ENCODE measurements around the gene ENSA. TPM values are rescaled to one million over a fixed set of nuclear protein-coding genes. Genes with fewer than 3 reads are reported as not detected.
A peak's percentile ranks its signal among the peaks of the same experiment; 100 is the strongest.
"Not testable (repeated sequence)": the region's sequence is repeated elsewhere in the genome, so short reads cannot be mapped to it uniquely, and the experiment has no call there.

Gene ENSA
- total RNA-seq, 1 experiment from 2014 or later, result 276 TPM

DNA sequence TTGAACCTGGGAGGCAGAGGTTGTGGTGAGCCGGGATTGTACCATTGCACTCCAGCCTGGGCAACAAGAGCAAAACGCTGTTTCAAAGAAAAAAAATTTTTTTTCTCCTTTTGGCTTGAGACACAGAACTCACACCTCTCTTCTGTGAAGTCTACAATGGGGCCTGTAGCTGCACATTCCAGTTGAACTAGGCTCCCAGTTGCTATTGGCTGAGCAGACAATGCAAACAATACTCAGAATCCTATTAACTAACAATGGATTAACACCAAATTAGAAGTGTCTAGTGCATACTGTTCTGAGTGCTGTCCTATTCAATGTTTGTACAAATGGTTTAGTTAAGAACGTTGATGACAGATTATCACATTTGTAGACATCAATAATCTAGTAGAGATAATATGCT is 32.4 kb downstream of the ENSA start:
- no peak overlapping the region for H3K4me3 Mint-ChIP-seq (ENCODE audit: low read depth, unreplicated experiment)
- no peak for DNase-seq
- TF ChIP-seq, protein P1, sequence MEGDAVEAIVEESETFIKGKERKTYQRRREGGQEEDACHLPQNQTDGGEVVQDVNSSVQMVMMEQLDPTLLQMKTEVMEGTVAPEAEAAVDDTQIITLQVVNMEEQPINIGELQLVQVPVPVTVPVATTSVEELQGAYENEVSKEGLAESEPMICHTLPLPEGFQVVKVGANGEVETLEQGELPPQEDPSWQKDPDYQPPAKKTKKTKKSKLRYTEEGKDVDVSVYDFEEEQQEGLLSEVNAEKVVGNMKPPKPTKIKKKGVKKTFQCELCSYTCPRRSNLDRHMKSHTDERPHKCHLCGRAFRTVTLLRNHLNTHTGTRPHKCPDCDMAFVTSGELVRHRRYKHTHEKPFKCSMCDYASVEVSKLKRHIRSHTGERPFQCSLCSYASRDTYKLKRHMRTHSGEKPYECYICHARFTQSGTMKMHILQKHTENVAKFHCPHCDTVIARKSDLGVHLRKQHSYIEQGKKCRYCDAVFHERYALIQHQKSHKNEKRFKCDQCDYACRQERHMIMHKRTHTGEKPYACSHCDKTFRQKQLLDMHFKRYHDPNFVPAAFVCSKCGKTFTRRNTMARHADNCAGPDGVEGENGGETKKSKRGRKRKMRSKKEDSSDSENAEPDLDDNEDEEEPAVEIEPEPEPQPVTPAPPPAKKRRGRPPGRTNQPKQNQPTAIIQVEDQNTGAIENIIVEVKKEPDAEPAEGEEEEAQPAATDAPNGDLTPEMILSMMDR (IDR thresholded peaks at IDR 0.05; ENCODE audit: unreplicated experiment), result no peak
- peaks cover 46% of the 10 kb centered on the region for H3K36me3 Mint-ChIP-seq (ENCODE audit: insufficient read depth, unreplicated experiment)
- CTCF ChIA-PET, result no interaction called here
- H3K9me3 Mint-ChIP-seq (ENCODE audit: low read depth, unreplicated experiment), result no peaks in the 10 kb centered on the region
- no TSS peak for BruUV-seq (replicated peaks)
- peaks cover 9% of the 10 kb centered on the region for H3K4me1 Mint-ChIP-seq (ENCODE audit: low read depth, unreplicated experiment)
- intact Hi-C loops (cut with micrococcal nuclease; ENCODE audit: unreplicated experiment), result no loop called here
- H3K27ac Mint-ChIP-seq (ENCODE audit: unreplicated experiment), result no peak overlapping the region
- H3K27me3 Mint-ChIP-seq (ENCODE audit: unreplicated experiment), result no peaks in the 10 kb centered on the region

DNA sequence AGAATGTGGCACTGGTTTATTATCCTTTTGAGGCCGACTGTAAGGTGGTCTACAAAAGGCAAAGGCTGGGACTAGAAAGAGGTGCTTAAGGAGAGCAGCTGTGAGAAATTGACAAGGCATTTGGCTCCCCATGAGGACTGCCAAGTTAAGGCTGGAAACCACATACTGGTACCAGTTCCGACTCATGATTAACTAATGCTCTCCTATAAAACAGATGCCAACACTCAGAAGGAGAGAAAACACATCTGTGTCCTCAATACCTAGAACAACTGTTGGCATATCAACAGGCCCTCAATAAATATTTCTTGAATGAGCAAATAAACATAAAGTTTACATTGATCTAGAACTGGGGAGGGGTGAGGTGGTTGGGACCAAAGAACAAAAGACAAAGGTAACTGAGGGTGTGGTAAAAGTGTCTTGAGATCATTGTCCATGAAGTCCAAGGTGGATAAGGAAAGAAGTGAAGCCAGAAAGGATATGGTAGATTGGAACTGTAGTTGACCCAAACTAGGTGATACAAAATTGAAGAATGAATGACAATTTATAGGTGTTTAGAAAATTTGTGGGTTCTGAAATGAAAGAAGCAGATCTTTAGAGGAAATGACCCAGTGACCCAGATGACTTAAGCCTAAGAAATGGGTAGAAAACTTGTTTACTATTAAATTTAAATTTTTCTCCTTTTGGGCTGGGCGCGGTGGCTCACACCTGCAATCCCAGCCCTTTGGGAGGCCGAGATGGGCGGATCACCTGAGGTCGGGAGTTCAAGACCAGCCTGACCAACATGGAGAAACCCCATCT is 33.1 kb downstream of the ENSA start:
- TF ChIP-seq, protein P1 (IDR thresholded peaks at IDR 0.05; ENCODE audit: unreplicated experiment), result no peak
- H3K36me3 Mint-ChIP-seq (ENCODE audit: insufficient read depth, unreplicated experiment), result peaks cover 48% of the 10 kb centered on the region
- CTCF ChIA-PET, result no interaction called here
- no peaks in the 10 kb centered on the region for H3K9me3 Mint-ChIP-seq (ENCODE audit: low read depth, unreplicated experiment)
- no TSS peak for BruUV-seq (replicated peaks)
- DNase-seq, result no peak
- H3K4me3 Mint-ChIP-seq (ENCODE audit: low read depth, unreplicated experiment), result no peak overlapping the region
- intact Hi-C loops (cut with micrococcal nuclease; ENCODE audit: unreplicated experiment), result no loop called here
- H3K27ac Mint-ChIP-seq (ENCODE audit: unreplicated experiment), result peak overlapping the region; percentile 5
- peaks cover 9% of the 10 kb centered on the region for H3K4me1 Mint-ChIP-seq (ENCODE audit: low read depth, unreplicated experiment)
- no peaks in the 10 kb centered on the region for H3K27me3 Mint-ChIP-seq (ENCODE audit: unreplicated experiment)

DNA sequence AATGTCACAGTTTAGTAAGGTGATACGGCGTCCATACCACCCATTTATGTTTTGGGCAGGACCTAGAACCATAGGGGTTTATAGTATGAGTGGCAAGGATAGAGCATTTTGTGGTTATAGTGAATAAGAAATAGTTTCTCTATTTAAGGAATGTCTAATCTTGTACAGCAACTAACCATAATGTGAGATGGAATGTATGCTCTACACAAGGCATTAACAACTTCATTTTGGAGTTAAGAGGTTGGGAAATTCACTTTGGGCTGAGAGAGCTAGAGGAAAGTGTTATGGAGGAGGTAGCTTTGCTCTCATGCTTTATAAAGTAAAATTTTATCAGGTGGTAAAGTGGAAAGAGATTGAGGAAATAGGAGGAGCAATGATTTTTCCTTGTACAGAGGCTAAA is 47.0 kb downstream of the ENSA start:
- Mint-ChIP-seq H3K27ac (ENCODE audit: unreplicated experiment) (no peak overlapping the region), H3K9me3 (ENCODE audit: low read depth, unreplicated experiment) (no peaks in the 10 kb centered on the region), H3K4me3 (ENCODE audit: low read depth, unreplicated experiment) (no peak overlapping the region), H3K4me1 (ENCODE audit: low read depth, unreplicated experiment) (peaks cover 14% of the 10 kb centered on the region), H3K27me3 (ENCODE audit: unreplicated experiment) (no peaks in the 10 kb centered on the region), H3K36me3 (ENCODE audit: insufficient read depth, unreplicated experiment) (peaks cover 34% of the 10 kb centered on the region)
- BruUV-seq (replicated peaks), result no TSS peak
- intact Hi-C loops (cut with micrococcal nuclease; ENCODE audit: unreplicated experiment), result no loop called here
- DNase-seq, result no peak
- CTCF ChIA-PET, result no interaction called here
- TF ChIP-seq, protein P1 (IDR thresholded peaks at IDR 0.05; ENCODE audit: unreplicated experiment), result no peak

DNA sequence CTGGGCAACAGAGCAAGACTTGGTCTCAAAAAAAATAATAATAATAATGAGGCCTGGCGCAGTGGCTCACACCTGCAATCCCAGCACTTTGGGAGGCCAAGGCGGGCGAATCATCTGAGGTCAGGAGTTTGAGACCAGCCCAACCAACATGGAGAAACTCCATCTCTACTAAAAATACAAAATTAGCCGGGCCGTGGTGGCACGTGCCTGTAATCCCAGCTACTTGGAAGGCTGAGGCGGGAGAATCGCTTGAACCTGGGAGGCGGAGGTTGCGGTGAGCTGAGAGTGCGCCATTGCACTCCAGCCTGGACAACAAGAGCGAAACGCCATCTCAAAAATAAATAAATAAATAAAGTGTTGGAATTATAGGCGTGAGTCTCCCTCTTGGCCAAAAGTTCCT is 47.5 kb downstream of the ENSA start:
- intact Hi-C loops (cut with micrococcal nuclease; ENCODE audit: unreplicated experiment); H3K27me3 Mint-ChIP-seq (ENCODE audit: unreplicated experiment); CTCF ChIA-PET; BruUV-seq (replicated peaks); H3K9me3 Mint-ChIP-seq (ENCODE audit: low read depth, unreplicated experiment); DNase-seq; H3K27ac Mint-ChIP-seq (ENCODE audit: unreplicated experiment); H3K4me3 Mint-ChIP-seq (ENCODE audit: low read depth, unreplicated experiment): not testable (repeated sequence)
- H3K4me1 Mint-ChIP-seq (ENCODE audit: low read depth, unreplicated experiment), result peaks cover 14% of the 10 kb centered on the region
- peaks cover 38% of the 10 kb centered on the region for H3K36me3 Mint-ChIP-seq (ENCODE audit: insufficient read depth, unreplicated experiment)

DNA sequence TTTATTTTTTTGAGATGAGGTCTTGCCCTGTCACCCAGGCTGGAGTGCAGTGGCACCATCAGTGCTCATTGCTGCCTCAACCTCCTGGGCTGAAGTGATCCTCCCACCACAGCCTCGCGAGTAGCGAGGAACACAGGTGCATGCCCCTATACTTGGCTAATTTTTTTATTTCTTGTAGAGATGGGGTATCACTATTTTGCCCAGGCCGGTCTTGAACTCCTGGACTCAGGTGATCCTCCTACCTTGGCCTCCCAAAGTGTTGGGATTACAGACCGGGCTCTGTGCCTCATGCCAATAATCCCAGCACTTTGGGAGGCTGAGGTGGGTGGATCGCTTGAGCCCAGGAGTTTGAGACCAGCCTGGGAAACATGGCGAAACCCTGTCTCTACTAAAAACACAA is 48.0 kb downstream of the ENSA start:
- BruUV-seq (replicated peaks); DNase-seq; H3K9me3 Mint-ChIP-seq (ENCODE audit: low read depth, unreplicated experiment); H3K27ac Mint-ChIP-seq (ENCODE audit: unreplicated experiment); intact Hi-C loops (cut with micrococcal nuclease; ENCODE audit: unreplicated experiment); H3K27me3 Mint-ChIP-seq (ENCODE audit: unreplicated experiment); H3K4me3 Mint-ChIP-seq (ENCODE audit: low read depth, unreplicated experiment): not testable (repeated sequence)
- peaks cover 14% of the 10 kb centered on the region for H3K4me1 Mint-ChIP-seq (ENCODE audit: low read depth, unreplicated experiment)
- CTCF ChIA-PET, result interaction anchor here (2.1 kb wide), 1 partner anchor 14 kb away, joined by 6 read pairs; no protein-coding TSS in a partner anchor
- peaks cover 44% of the 10 kb centered on the region for H3K36me3 Mint-ChIP-seq (ENCODE audit: insufficient read depth, unreplicated experiment)

DNA sequence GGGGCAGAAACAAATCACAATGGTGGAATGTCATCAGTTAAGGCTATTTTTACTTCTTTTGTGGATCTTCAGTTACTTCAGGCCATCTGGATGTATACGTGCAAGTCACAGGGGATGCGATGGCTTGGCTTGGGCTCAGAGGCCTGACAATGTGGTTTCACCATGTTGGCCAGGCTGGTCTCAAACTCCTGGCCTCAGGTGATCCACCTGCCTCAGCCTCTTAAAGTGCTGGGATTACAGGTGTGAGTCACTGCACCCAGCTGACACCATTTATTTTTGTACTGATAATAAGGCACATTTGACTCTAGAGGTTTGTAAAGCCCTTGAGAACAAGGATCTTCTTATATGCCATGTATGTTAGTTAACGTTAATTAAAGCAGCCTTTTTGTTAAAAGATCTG is 48.4 kb downstream of the ENSA start:
- Mint-ChIP-seq H3K36me3 (ENCODE audit: insufficient read depth, unreplicated experiment) (peaks cover 48% of the 10 kb centered on the region), H3K4me1 (ENCODE audit: low read depth, unreplicated experiment) (peaks cover 14% of the 10 kb centered on the region), H3K4me3 (ENCODE audit: low read depth, unreplicated experiment) (peak overlapping the region; percentile 99), H3K27ac (ENCODE audit: unreplicated experiment) (peak overlapping the region; percentile 99)
- DNase-seq; BruUV-seq (replicated peaks); intact Hi-C loops (cut with micrococcal nuclease; ENCODE audit: unreplicated experiment); H3K9me3 Mint-ChIP-seq (ENCODE audit: low read depth, unreplicated experiment); H3K27me3 Mint-ChIP-seq (ENCODE audit: unreplicated experiment): not testable (repeated sequence)
- CTCF ChIA-PET, result interaction anchor here (0.6 to 2.1 kb wide), 3 partner anchors 8 to 24 kb away, joined by 3 to 6 read pairs (median 5); no protein-coding TSS in a partner anchor
